Measurements from ENCODE around the gene ZNF580. TPM values are rescaled to one million over a fixed set of nuclear protein-coding genes. Genes with fewer than 3 reads are reported as not detected.

ZNF580 gene
- polyA plus RNA-seq, 1 donor (not counting 4 experiments of a cell fraction or from before 2014, with no cell fraction given): 3.0 TPM

DNA sequence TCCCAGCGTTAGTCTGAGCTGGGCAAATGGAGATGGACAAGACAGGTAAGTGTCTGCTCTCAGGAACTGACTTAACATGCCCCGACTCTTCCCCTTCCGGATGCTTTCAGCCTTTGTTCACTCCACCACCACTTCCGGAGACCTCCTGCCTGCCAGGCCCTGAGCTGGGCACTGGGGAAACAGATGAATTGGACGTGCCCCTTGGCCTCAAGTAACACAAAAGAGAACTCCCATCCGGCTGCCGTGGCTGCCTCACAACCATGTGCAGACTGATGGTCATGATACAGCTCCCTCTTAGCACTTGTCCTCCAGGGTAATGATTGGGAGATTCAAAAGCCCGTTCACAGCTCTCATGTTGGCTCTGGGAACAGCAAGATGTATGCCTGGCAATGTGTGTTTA is 23.4 kb upstream of the ZNF580 start:
- FAIRE-seq: no peak
- Histone ChIP-seq H3K4me3 (ENCODE audit: control insufficient read depth in 2 of 3, extremely low read depth in 1 of 3, insufficient read depth in 2 of 3, low read depth in 1 of 3, low read length in 3 of 3) (no peak overlapping the region), H3K4me2 (ENCODE audit: control insufficient read depth, extremely low read depth, insufficient read depth, low read depth, low read length) (no peak overlapping the region), H3K27ac (ENCODE audit: control insufficient read depth, insufficient read depth, low read length) (no peak overlapping the region), H3K9me1 (ENCODE audit: control insufficient read depth, extremely low read depth, insufficient read depth, low read length) (no peaks in the 10 kb centered on the region), H2AFZ (ENCODE audit: control insufficient read depth, low read length) (no peak overlapping the region), H3K79me2 (ENCODE audit: control insufficient read depth, insufficient read depth, low read length) (peaks cover 4% of the 10 kb centered on the region), H4K20me1 (ENCODE audit: control insufficient read depth, extremely low read depth, insufficient read depth, low read length) (peaks cover 3% of the 10 kb centered on the region), H3K9ac (ENCODE audit: control insufficient read depth, extremely low read depth, insufficient read depth, low read length) (no peak overlapping the region), H3K9me3 (ENCODE audit: control insufficient read depth, low read depth, low read length) (no peaks in the 10 kb centered on the region), H3K4me1 (ENCODE audit: control insufficient read depth, extremely low read depth, insufficient read depth, low read length) (no peaks in the 10 kb centered on the region), H3K27me3 (ENCODE audit: control insufficient read depth, extremely low read depth, insufficient read depth, low read length) (no peaks in the 10 kb centered on the region), H3K36me3 (ENCODE audit: control insufficient read depth in 2 of 2, extremely low read depth in 1 of 2, insufficient read depth in 2 of 2, low read length in 2 of 2) (peaks cover 5 to 10% of the 10 kb centered on the region in 2 experiments)
- dilution Hi-C loops (cut with MboI; ENCODE audit: extremely low pct_ligation_motif_present, low sequenced_read_pairs): no loop called here
- TF ChIP-seq EZH2 (IDR thresholded peaks at IDR 0.05; ENCODE audit: low read length): no peak
- TF ChIP-seq, protein P1, sequence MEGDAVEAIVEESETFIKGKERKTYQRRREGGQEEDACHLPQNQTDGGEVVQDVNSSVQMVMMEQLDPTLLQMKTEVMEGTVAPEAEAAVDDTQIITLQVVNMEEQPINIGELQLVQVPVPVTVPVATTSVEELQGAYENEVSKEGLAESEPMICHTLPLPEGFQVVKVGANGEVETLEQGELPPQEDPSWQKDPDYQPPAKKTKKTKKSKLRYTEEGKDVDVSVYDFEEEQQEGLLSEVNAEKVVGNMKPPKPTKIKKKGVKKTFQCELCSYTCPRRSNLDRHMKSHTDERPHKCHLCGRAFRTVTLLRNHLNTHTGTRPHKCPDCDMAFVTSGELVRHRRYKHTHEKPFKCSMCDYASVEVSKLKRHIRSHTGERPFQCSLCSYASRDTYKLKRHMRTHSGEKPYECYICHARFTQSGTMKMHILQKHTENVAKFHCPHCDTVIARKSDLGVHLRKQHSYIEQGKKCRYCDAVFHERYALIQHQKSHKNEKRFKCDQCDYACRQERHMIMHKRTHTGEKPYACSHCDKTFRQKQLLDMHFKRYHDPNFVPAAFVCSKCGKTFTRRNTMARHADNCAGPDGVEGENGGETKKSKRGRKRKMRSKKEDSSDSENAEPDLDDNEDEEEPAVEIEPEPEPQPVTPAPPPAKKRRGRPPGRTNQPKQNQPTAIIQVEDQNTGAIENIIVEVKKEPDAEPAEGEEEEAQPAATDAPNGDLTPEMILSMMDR (optimal IDR thresholded peaks at IDR 0.05 in 1 of 3, IDR thresholded peaks at IDR 0.05 in 1 of 3, conservative IDR thresholded peaks at IDR 0.05 in 1 of 3; ENCODE audit: extremely low read depth in 1 of 3, insufficient read depth in 2 of 3, low read length in 3 of 3): no peak
- no peak for DNase-seq (ENCODE audit: low read depth, low spot score)

DNA sequence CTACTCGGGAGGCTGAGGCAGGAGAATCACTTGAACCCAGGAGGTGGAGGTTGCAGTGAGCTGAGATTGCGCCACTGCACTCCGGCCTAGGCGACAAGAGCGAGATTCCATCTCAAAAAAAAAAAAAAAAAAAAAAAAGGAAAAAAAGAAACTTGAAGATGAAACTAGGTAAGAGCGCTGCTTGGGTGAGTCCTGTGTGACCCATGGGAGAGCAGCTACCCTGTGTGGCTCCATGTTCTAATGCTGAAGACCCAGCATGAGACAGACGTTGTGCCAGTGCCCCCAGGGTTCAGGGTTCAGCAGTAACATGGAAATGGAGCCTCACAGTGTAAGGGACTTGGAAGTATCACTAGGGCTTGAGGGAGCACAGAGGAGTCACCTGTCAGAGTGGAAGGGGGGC is 22.4 kb upstream of the ZNF580 start:
- Histone ChIP-seq H3K9ac (ENCODE audit: control insufficient read depth, extremely low read depth, insufficient read depth, low read length) (no peak overlapping the region), H3K27ac (ENCODE audit: control insufficient read depth, insufficient read depth, low read length) (no peak overlapping the region), H2AFZ (ENCODE audit: control insufficient read depth, low read length) (no peak overlapping the region), H3K9me3 (ENCODE audit: control insufficient read depth, low read depth, low read length) (no peaks in the 10 kb centered on the region), H3K4me2 (ENCODE audit: control insufficient read depth, extremely low read depth, insufficient read depth, low read depth, low read length) (no peak overlapping the region), H3K36me3 (ENCODE audit: control insufficient read depth in 2 of 2, extremely low read depth in 1 of 2, insufficient read depth in 2 of 2, low read length in 2 of 2) (peaks cover 5 to 8% of the 10 kb centered on the region in 2 experiments), H3K79me2 (ENCODE audit: control insufficient read depth, insufficient read depth, low read length) (peaks cover 2% of the 10 kb centered on the region), H3K9me1 (ENCODE audit: control insufficient read depth, extremely low read depth, insufficient read depth, low read length) (no peaks in the 10 kb centered on the region), H3K4me3 (ENCODE audit: control insufficient read depth in 2 of 3, extremely low read depth in 1 of 3, insufficient read depth in 2 of 3, low read depth in 1 of 3, low read length in 3 of 3) (no peak overlapping the region), H3K4me1 (ENCODE audit: control insufficient read depth, extremely low read depth, insufficient read depth, low read length) (peaks cover 1% of the 10 kb centered on the region), H4K20me1 (ENCODE audit: control insufficient read depth, extremely low read depth, insufficient read depth, low read length) (peaks cover 3% of the 10 kb centered on the region), H3K27me3 (ENCODE audit: control insufficient read depth, extremely low read depth, insufficient read depth, low read length) (no peaks in the 10 kb centered on the region)
- TF ChIP-seq, protein P1 (optimal IDR thresholded peaks at IDR 0.05 in 1 of 3, IDR thresholded peaks at IDR 0.05 in 1 of 3, conservative IDR thresholded peaks at IDR 0.05 in 1 of 3; ENCODE audit: extremely low read depth in 1 of 3, insufficient read depth in 2 of 3, low read length in 3 of 3): no peak
- no peak for TF ChIP-seq EZH2 (IDR thresholded peaks at IDR 0.05; ENCODE audit: low read length)
- DNase-seq (ENCODE audit: low read depth, low spot score) (no peak), FAIRE-seq (no peak)
- dilution Hi-C loops (cut with MboI; ENCODE audit: extremely low pct_ligation_motif_present, low sequenced_read_pairs): no loop called here
